Spinal cord (tissue), 10 donors: ENCODE results near the gene SLC26A1. TPM values are rescaled to one million over a fixed set of nuclear protein-coding genes. Genes with fewer than 3 reads are reported as not detected.
"Not testable (repeated sequence)": the region's sequence is repeated elsewhere in the genome, so short reads cannot be mapped to it uniquely, and the experiment has no call there.

Experiments used
- DNase-seq, 6 donors: peaks; one replicate each; pipeline versions ENCODE4 v3.0.0 to v3.0.0-alpha.2; 2013 to 2015; ENCODE audit warnings: low spot score in 6 of 6, low read depth in 4 of 6
- H3K27ac ChIP-seq: one replicate; pipeline ENCODE4 v1.5.1; 2013; ENCODE audit warnings: low read depth, low read length, control low read depth
- H3K27me3 ChIP-seq: one replicate; pipeline ENCODE4 v1.6.1; 2013; ENCODE audit warnings: low read length; ENCODE audit not compliant: control insufficient read depth, insufficient read depth
- H3K36me3 ChIP-seq: one replicate; pipeline ENCODE4 v1.6.1; 2013; ENCODE audit warnings: low read length; ENCODE audit not compliant: control insufficient read depth, insufficient read depth
- H3K4me1 ChIP-seq: one replicate; pipeline ENCODE4 v1.6.1; 2013; ENCODE audit warnings: low read length; ENCODE audit not compliant: control insufficient read depth, insufficient read depth
- H3K4me3 ChIP-seq: one replicate; pipeline ENCODE4 v1.5.1; 2013; ENCODE audit warnings: low read depth, low read length, control low read depth
- H3K9me3 ChIP-seq: one replicate; pipeline ENCODE4 v1.6.1; 2013; ENCODE audit warnings: low read length; ENCODE audit not compliant: control insufficient read depth, insufficient read depth
- WGBS: methylation state at CpG from one replicate; pipeline ENCODE4 v1.1.5; 2013; ENCODE audit warnings: missing lambda C conversion rate; ENCODE audit not compliant: insufficient coverage; 5-methylcytosine and 5-hydroxymethylcytosine counted together
- polyA plus RNA-seq, 2 donors: library from polyadenylated mRNA; unstranded; fragments of 120-200 nt; gene quantifications; one replicate each; pipeline ENCODE4 v1.2.1, GENCODE V29; 2013; ENCODE audit not compliant: insufficient read length in 2 of 2
- total RNA-seq, 2 donors: library from RNA; depleted of rRNA in 1 of 2; stranded (reverse); fragments of 120-200 nt in 1 of 2; fragments of >200 nt in 1 of 2; gene quantifications; one replicate each; pipeline versions ENCODE4 v1.2.3 to v1.2.4, GENCODE V29; 2013 to 2014
- donor health status: healthy.

SLC26A1 gene
- total and polyA plus RNA-seq, 4 donors, result 0.79 to 9.5 (median 5.2) TPM

GRCh38 chr4:999240-999863, 6.1 kb upstream of the SLC26A1 start:
- not testable (repeated sequence) for H3K4me3 ChIP-seq, H3K9me3 ChIP-seq, H3K27ac ChIP-seq
- DNase-seq, result peak in 1 of 6 donors; percentile 49
- Histone ChIP-seq H3K4me1 (peaks cover 41% of the 10 kb centered on the region), H3K27me3 (peaks cover 36% of the 10 kb centered on the region), H3K36me3 (peaks cover 21% of the 10 kb centered on the region)
- WGBS, result 41% methylated on average over 13 of the region's 21 CpGs

GRCh38 chr4:998096-998691, 5.0 kb upstream of the SLC26A1 start:
- Histone ChIP-seq H3K27me3 (peaks cover 24% of the 10 kb centered on the region), H3K4me1 (peaks cover 35% of the 10 kb centered on the region), H3K36me3 (peaks cover 19% of the 10 kb centered on the region), H3K27ac (no peak overlapping the region), H3K4me3 (no peak overlapping the region), H3K9me3 (no peaks in the 10 kb centered on the region)
- 70% methylated on average over 12 of the region's 12 CpGs for WGBS
- DNase-seq, result no peak

- Histone ChIP-seq H3K36me3 (peaks cover 26% of the 10 kb centered on the region), H3K4me1 (peaks cover 38% of the 10 kb centered on the region), H3K27me3 (peaks cover 20% of the 10 kb centered on the region), H3K9me3 (no peaks in the 10 kb centered on the region), H3K27ac (no peak overlapping the region), H3K4me3 (peak overlapping the region; percentile 27)
- 3% methylated on average over 65 of the region's 68 CpGs for WGBS
- DNase-seq, result peak in 2 of 6 donors; percentile 72 to 73
These were observed 4.3 kb upstream of the SLC26A1 start for GRCh38 chr4:997375-998071.

DNA sequence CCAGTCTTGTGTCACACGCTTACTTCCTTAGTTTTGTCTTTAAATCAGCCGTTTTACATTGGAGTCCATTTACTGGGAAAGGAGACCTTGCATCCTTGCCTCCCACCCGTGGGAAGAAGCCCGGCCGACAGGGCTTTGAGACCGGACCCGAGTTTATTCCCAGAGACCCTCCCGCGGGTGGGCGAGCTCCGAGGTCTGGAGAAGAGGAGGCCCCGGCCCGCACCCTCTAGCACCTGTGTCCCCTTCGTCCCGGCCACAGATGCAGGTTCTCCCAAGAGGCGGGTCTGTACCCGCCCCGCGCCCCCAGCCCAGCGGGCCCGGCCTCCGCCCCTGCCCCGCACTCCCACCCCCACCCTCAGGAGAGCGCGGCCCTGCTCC, 3.8 kb upstream of the SLC26A1 start:
- H3K9me3 ChIP-seq, result no peaks in the 10 kb centered on the region
- H3K27ac ChIP-seq, result no peak overlapping the region
- H3K27me3 ChIP-seq, result peaks cover 15% of the 10 kb centered on the region
- 6% methylated on average over 12 of the region's 25 CpGs for WGBS
- peaks cover 36% of the 10 kb centered on the region for H3K4me1 ChIP-seq
- H3K36me3 ChIP-seq, result peaks cover 31% of the 10 kb centered on the region
- peak overlapping the region; percentile 21 for H3K4me3 ChIP-seq
- peak in 1 of 6 donors; percentile 24 for DNase-seq

DNA sequence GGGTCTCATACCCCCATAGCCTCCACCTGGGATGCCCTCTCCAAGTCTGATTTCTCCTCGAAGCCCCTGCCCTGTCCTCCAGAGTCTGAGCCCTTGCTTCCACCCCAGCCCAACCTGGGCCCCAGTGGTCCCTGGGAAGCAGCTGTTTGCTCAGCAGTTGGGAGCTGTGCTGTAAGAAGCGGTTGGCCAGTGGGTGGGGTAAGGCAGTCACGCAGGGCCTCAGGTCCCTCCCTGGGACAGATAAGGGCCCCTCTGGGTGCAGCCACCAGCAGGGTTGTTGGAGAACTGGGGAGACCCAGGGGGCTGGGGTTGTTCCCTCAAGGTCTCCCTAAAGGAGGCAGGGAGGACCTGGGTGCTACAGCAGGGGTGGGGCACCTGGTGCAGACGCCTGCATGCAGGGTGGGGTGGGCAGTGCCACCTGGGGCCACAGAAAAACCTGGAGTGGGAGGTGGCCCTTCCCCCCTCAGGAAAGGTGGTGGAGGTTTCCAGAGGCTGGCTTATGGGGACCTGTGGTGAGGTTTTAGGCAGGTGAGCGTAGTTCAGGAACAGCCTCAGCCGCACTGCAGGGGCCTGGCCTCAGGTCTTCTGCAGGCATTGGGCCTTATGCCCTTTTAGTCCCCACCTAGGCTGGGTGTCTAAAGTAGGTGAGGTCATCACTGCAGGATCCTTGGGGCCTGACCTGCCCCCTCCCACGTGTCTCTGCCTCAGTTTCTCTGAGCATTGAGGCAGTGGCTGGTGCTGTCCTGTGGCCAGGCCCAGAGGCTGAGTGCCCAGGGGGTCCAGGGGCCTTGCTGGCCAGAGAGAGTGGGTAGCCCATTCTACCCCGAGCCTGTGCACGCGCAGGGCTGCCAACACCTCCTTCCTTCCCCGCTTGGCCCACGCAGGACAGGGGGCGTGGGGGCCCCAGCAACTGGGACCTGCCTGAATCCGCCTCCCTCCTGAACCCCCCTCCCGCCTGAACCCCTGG, 3.1 kb upstream of the SLC26A1 start:
- no peak for DNase-seq
- H3K9me3 ChIP-seq, result no peaks in the 10 kb centered on the region
- peaks cover 34% of the 10 kb centered on the region for H3K36me3 ChIP-seq
- H3K27ac ChIP-seq, result no peak overlapping the region
- H3K27me3 ChIP-seq, result peaks cover 9% of the 10 kb centered on the region
- peaks cover 34% of the 10 kb centered on the region for H3K4me1 ChIP-seq
- H3K4me3 ChIP-seq, result no peak overlapping the region
- WGBS, result 68% methylated on average over 14 of the region's 15 CpGs

DNA sequence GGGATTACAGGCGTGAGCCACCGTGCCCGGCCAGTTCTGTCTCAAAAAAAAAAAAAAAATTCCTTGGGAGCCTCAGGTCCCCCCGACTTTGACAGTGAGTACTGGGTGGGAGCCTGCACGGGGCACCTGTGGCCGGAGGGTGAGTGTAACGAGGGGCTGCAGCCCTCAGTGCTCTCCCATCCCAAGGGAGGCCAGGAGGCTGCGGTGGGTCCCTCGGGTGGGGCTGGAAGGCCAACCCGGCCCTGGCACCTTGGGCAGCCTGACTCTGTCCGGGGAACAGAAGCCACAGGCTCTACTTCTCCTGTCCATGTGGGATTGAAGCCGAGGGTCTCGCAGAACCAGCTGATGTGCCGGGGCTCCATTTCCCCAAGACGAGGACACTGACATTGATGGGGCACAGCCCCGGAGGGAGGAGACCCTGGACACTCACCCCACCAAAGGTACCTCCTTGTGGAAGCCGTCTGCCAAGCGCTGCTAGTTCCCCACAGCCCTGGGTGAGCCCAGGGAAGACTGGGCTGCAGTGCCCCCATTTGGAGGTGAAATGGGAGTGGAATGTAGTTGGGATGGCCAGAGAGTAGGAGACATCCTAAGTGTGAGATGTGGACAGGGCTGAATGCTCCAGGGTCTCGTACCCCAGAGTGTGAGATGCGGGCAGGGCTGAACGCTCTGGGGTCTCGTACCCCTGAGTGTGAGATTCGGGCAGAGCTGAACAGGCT, 2.3 kb upstream of the SLC26A1 start:
- Histone ChIP-seq H3K36me3 (peaks cover 41% of the 10 kb centered on the region), H3K9me3 (no peaks in the 10 kb centered on the region), H3K4me1 (peaks cover 34% of the 10 kb centered on the region), H3K27ac (no peak overlapping the region), H3K27me3 (peaks cover 2% of the 10 kb centered on the region), H3K4me3 (no peak overlapping the region)
- DNase-seq, result no peak
- WGBS, result 90% methylated on average over 21 of the region's 23 CpGs

DNA sequence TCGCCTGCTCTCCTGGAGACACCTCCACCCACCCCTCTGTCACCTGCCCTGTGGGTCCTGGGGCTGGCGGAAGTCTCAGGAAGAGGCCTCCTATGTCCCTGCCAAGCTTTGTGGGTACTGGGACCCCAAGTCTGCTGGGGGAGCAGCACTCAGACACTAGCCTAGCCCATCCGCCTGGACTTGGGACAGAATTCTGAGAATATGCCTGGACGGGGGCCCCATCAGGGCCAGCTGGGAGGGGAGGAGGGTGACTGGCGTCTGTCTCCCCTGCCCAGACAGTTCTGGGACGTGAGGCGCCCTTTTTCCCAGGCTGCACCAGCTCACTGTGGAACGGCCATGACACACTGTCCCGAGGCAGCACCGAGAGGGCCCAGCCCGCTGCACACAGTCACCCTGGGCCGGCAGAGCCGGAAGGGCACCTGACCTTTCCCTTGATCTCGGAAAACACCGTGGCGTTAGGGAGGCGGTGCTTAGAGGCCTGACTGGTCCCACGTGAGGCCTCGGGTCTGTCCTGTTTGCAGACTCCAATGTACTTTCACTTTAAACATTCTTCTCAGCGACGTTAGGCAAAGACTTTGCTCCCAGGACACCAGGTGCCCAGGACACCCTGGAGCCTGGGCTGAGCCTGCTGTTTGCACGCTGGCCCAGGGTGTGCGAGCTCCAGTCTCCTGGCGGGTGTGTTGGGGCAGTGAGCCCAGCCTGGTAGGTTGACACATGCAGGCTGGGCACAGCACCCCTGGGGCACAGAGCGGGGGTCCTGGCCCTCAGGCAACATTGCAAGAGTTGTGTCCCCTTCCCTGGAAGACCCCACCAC, 700 bp downstream of the SLC26A1 start:
- no peak for DNase-seq
- H3K27me3 ChIP-seq, result no peaks in the 10 kb centered on the region
- H3K4me1 ChIP-seq, result peaks cover 28% of the 10 kb centered on the region
- H3K4me3 ChIP-seq, result no peak overlapping the region
- no peak overlapping the region for H3K27ac ChIP-seq
- WGBS, result 70% methylated on average over 24 of the region's 25 CpGs
- peaks cover 70% of the 10 kb centered on the region for H3K36me3 ChIP-seq
- H3K9me3 ChIP-seq, result no peaks in the 10 kb centered on the region

DNA sequence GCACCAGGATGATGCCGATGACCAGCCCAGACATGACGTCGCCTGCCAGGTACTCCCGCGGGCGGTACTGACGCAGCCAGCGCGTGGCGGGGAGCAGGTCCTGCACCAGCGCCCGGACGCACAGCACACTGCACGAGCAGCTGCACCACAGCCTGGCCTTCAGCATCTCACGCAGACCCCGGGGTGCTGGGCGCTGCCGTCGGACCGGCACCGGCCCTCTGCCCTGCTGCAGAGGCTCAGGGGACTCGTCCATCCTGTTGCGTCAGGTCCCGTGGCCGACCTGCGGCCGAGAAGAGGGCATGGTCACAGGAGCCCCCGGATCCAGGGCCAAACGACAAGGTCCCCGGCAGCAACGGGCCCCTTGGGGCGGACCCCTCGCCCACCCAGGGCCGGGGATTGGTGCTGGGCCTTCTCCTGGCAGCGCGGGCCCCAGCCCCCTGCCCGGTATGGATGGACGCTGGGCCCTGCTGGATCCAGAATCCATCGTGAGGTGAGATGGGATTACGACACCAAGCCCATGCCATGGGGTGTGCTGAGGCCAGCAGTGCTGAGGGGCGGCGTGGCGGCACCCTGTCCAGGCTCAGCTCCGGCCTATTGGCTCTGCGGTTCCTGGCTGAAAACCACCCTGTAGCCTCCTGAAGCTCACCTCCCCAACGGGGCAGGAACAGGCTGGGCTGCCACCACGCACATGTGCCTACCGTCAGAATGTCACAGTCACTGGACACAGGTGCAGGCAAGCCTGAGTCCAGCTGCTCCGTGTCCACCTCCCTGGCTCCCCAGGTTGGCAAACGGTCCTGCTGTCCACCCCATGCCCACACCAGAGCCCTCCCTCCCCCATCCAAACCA, 1.5 kb downstream of the SLC26A1 start:
- no peaks in the 10 kb centered on the region for H3K9me3 ChIP-seq
- peaks cover 70% of the 10 kb centered on the region for H3K36me3 ChIP-seq
- H3K4me3 ChIP-seq, result no peak overlapping the region
- no peaks in the 10 kb centered on the region for H3K27me3 ChIP-seq
- 92% methylated on average over 49 of the region's 50 CpGs for WGBS
- no peak for DNase-seq
- H3K27ac ChIP-seq, result no peak overlapping the region
- peaks cover 27% of the 10 kb centered on the region for H3K4me1 ChIP-seq
